ENCODE measurements around the gene LAGE3.

- TF ChIP-seq CTCF (IDR thresholded peaks at IDR 0.05) (no peak), POLR2A (IDR thresholded peaks at IDR 0.05) (no peak)
These were observed 8.6 kb downstream of the LAGE3 start for GRCh38 chrX:154470434-154470833.
